Tibial nerve (tissue), 3 donors: ENCODE data around the gene POU3F3.

Experiments
- POLR2A ChIP-seq, 2 donors: fragments of 450-650 bp; IDR thresholded peaks; one replicate each; pipeline ENCODE4 v1.6.1; 2017; ENCODE audit warnings: antibody characterized with exemption in 2 of 2, mild to moderate bottlenecking in 2 of 2, moderate library complexity in 2 of 2
- TF ChIP-seq, protein P1 (sequence below), 5 experiments: fragments of 200-600 bp in 3 of 5; fragments of 450-650 bp in 2 of 5; sonication (generic) in 3 of 5; IDR thresholded peaks; one replicate each; pipeline ENCODE4 v1.5.1; 2016 to 2019; ENCODE audit warnings: antibody characterized with exemption in 5 of 5, mild to moderate bottlenecking in 3 of 5, moderate library complexity in 2 of 5

GRCh38 chr2:104868505-104868866, 14.6 kb downstream of the POU3F3 start:
- TF ChIP-seq, protein P1, sequence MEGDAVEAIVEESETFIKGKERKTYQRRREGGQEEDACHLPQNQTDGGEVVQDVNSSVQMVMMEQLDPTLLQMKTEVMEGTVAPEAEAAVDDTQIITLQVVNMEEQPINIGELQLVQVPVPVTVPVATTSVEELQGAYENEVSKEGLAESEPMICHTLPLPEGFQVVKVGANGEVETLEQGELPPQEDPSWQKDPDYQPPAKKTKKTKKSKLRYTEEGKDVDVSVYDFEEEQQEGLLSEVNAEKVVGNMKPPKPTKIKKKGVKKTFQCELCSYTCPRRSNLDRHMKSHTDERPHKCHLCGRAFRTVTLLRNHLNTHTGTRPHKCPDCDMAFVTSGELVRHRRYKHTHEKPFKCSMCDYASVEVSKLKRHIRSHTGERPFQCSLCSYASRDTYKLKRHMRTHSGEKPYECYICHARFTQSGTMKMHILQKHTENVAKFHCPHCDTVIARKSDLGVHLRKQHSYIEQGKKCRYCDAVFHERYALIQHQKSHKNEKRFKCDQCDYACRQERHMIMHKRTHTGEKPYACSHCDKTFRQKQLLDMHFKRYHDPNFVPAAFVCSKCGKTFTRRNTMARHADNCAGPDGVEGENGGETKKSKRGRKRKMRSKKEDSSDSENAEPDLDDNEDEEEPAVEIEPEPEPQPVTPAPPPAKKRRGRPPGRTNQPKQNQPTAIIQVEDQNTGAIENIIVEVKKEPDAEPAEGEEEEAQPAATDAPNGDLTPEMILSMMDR (IDR thresholded peaks at IDR 0.05) = no peak
- no peak for TF ChIP-seq POLR2A (IDR thresholded peaks at IDR 0.05)
